Uterus (tissue), 2 donors: ENCODE measurements around the gene ATP11A.

Experiments used
- POLR2A ChIP-seq, 2 donors: fragments of 450-650 bp; IDR thresholded peaks; one replicate each; pipeline ENCODE4 v1.6.1; 2016; ENCODE audit warnings: antibody characterized with exemption in 2 of 2, mild to moderate bottlenecking in 1 of 2, moderate library complexity in 1 of 2
- TF ChIP-seq, protein P1 (sequence below), 4 experiments: fragments of 200-600 bp in 2 of 4; fragments of 450-650 bp in 2 of 4; sonication (generic) in 2 of 4; IDR thresholded peaks; one replicate each; pipeline ENCODE4 v1.5.1; 2016 to 2019; ENCODE audit warnings: antibody characterized with exemption in 4 of 4, mild to moderate bottlenecking in 2 of 4, moderate library complexity in 1 of 4

DNA sequence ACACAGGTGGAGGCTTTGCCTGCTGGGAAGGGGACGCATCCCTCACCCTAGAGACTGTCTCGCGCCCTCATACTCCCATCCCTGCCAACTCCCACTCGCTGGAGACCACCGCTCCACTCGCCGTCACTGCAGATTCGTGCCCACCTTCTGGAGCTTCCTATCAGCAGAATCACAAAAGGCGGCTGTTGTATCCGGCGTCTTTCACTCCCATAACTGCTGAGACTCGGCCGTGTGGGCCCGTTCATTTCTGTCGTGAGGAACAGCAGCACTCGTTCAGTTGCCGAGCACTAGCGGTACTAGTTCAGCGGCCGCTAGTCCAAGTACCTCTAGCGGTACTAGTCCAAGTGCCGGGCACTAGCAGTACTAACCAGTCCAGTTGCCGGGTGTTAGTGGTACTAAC, 154.6 kb downstream of the ATP11A start:
- TF ChIP-seq, protein P1, sequence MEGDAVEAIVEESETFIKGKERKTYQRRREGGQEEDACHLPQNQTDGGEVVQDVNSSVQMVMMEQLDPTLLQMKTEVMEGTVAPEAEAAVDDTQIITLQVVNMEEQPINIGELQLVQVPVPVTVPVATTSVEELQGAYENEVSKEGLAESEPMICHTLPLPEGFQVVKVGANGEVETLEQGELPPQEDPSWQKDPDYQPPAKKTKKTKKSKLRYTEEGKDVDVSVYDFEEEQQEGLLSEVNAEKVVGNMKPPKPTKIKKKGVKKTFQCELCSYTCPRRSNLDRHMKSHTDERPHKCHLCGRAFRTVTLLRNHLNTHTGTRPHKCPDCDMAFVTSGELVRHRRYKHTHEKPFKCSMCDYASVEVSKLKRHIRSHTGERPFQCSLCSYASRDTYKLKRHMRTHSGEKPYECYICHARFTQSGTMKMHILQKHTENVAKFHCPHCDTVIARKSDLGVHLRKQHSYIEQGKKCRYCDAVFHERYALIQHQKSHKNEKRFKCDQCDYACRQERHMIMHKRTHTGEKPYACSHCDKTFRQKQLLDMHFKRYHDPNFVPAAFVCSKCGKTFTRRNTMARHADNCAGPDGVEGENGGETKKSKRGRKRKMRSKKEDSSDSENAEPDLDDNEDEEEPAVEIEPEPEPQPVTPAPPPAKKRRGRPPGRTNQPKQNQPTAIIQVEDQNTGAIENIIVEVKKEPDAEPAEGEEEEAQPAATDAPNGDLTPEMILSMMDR (IDR thresholded peaks at IDR 0.05), result no peak
- TF ChIP-seq POLR2A (IDR thresholded peaks at IDR 0.05), result no peak
